Measurements from ENCODE around the gene GGT1. TPM values are rescaled to one million over a fixed set of nuclear protein-coding genes. Genes with fewer than 3 reads are reported as not detected.
A peak's percentile ranks its signal among the peaks of the same experiment; 100 is the strongest.

The GGT1 gene
- total RNA-seq, 1 experiment from 2014 or later, result 2.2 TPM

DNA sequence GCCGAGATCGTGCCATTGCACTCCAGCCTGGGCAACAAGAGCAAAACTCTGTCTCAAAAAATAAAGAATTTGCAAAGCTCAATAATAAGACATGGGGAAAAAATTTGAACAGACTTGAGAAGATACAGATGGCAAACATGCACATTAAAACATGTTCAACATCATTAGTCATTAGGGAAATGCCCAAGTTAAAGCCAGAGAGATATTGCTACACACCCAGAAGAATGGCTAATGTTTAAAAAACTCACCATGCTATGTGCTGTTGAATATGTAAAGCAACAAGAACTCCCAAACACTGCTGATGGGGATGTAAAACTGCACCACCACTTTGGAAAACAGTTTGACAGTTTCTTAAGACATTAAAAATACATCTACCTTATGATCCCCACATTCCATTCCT is 22.7 kb upstream of the GGT1 start:
- peaks cover 21% of the 10 kb centered on the region for H3K36me3 ChIP-seq
- H3K9me3 ChIP-seq, result no peaks in the 10 kb centered on the region
- DNase-seq, result no peak
- no peak overlapping the region for H3K4me3 ChIP-seq
- no peaks in the 10 kb centered on the region for H3K27me3 ChIP-seq

GRCh38 chr22:24582056-24582814 is 20.8 kb upstream of the GGT1 start:
- H3K36me3 ChIP-seq, result peaks cover 13% of the 10 kb centered on the region
- H3K27me3 ChIP-seq, result no peaks in the 10 kb centered on the region
- H3K9me3 ChIP-seq, result no peaks in the 10 kb centered on the region
- no peak overlapping the region for H3K4me3 ChIP-seq
- no peak for DNase-seq

- Histone ChIP-seq H3K4me3 (no peak overlapping the region), H3K9me3 (no peaks in the 10 kb centered on the region), H3K36me3 (peaks cover 3% of the 10 kb centered on the region), H3K27me3 (no peaks in the 10 kb centered on the region)
- no peak for DNase-seq
Measured at GRCh38 chr22:24583221-24584165, 19.5 kb upstream of the GGT1 start.

DNA sequence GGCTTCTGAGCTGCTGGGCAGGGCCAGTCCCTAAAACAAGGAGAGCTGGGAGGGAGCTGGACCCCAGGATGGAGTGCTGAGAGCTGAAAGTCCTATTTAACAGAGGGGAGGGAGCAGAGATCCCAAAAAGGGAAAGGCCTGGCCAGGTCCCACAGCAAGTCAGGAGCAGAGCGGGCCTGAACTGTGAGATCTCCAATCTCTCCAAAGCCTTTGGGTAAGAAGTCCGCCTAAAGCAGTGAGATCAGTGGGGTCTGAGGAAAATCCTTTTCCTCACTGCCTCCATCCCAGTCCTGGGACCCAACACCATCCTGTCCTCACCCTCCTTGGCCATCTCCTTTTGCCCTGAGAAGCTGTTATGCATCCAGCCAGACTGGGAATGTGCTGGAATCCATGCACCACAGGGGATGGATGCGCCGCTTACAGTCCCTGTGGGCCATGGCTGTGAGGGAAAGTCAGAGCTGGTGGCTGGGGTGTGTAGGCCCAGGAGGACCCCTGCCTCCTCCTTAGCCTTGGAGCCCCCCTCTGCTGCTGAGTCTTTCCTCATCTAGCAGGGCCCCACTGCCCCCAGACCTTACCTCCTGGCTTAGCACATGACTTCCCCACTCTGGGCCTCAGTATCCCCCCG is 18.7 kb upstream of the GGT1 start:
- Histone ChIP-seq H3K27me3 (no peaks in the 10 kb centered on the region), H3K36me3 (no peaks in the 10 kb centered on the region), H3K4me3 (no peak overlapping the region), H3K9me3 (no peaks in the 10 kb centered on the region)
- no peak for DNase-seq

DNA sequence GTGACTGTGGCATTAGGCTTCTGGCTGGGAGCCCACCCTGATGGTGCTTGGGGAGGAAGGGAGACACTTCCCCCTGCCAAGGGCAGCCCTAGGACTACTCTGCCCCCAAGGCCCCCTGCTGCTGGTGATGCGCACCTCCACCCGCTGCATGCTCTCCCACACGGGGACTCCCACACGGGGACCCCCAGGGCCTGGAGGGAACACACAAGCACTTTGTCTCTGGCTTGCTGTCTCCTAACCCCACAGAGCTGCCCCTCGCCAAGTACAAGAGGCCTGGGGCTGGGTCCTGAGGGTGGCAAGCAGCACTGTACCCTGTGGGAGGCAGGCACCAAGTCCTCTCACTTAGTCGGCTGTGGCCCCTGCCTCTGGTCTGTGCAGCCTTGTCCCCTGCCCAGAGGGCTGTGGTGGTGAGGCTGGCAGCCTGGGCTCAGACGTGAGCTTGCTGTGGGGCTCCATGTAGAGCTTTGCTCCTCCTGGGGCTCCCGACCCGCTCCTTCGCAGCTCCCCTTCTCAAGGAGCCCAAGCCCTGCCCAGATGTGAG is 18.1 kb upstream of the GGT1 start:
- DNase-seq, result no peak
- H3K9me3 ChIP-seq, result no peaks in the 10 kb centered on the region
- no peaks in the 10 kb centered on the region for H3K27me3 ChIP-seq
- no peak overlapping the region for H3K4me3 ChIP-seq
- H3K36me3 ChIP-seq, result no peaks in the 10 kb centered on the region

DNA sequence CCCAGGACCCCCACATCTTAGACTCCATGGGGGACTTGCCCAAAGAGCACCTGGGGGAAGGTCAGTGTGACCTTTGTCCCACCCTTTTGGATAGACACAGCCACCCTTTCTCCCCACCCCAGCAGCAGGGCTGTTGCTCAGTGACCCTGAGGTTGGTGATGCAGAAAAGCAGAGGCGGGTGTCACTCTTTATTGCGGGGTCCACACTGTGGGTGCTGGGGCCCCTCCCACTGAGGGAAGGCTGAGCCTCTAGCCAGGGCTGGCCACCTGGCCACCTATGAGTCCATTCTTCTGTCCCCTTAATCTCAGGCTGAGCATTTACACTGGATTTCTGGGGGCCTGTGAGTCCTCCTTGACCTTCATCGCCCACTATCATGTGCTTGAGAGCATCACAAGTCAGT is 17.5 kb upstream of the GGT1 start:
- Histone ChIP-seq H3K4me3 (no peak overlapping the region), H3K9me3 (no peaks in the 10 kb centered on the region), H3K36me3 (no peaks in the 10 kb centered on the region), H3K27me3 (no peaks in the 10 kb centered on the region)
- DNase-seq, result no peak

GRCh38 chr22:24585927-24586546 is 17.0 kb upstream of the GGT1 start:
- Histone ChIP-seq H3K9me3 (no peaks in the 10 kb centered on the region), H3K27me3 (no peaks in the 10 kb centered on the region), H3K4me3 (no peak overlapping the region), H3K36me3 (no peaks in the 10 kb centered on the region)
- no peak for DNase-seq

DNA sequence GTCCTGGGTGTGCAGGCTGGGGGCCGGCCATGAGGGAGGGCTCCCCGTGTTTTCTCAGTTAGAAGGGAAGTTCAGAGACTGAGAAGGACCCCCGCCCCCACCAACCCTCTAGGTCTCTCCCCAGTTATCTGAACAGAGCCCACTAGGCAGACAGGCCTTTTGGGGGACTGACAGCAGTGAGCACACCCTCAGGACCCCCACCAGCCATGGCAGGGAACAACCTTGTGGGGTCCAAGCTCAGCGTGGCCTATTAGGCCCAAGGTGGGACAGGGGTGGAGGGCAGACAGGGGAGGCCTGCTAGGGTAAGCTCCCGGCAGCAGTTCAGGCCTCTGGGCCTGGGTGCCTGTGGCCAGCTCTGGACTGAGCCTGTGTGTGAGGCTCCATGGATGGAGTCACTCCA is 15.7 kb upstream of the GGT1 start:
- Histone ChIP-seq H3K9me3 (no peaks in the 10 kb centered on the region), H3K27me3 (no peaks in the 10 kb centered on the region), H3K4me3 (no peak overlapping the region), H3K36me3 (no peaks in the 10 kb centered on the region)
- no peak for DNase-seq

DNA sequence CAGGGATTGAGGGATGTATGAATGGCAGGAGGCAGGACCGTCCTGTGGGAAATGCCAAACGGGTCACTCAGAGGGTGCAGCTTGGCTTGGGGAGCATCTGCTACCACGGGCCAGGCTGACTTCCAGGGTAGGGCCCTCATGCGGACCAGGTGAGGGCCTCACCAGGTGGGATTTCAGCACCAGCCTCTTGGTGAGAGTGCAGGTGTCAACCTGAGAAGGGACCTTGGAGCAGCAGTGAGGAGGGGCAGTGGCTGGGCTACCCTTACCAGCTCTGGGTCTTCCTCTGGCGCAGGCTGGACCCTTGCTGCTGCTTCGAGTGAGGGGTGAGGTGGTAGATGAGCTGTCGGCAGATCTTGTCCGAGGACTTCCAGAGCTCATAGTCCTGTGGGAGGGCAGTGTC is 15.0 kb upstream of the GGT1 start:
- Histone ChIP-seq H3K4me3 (no peak overlapping the region), H3K9me3 (no peaks in the 10 kb centered on the region), H3K27me3 (no peaks in the 10 kb centered on the region), H3K36me3 (no peaks in the 10 kb centered on the region)
- no peak for DNase-seq

DNA sequence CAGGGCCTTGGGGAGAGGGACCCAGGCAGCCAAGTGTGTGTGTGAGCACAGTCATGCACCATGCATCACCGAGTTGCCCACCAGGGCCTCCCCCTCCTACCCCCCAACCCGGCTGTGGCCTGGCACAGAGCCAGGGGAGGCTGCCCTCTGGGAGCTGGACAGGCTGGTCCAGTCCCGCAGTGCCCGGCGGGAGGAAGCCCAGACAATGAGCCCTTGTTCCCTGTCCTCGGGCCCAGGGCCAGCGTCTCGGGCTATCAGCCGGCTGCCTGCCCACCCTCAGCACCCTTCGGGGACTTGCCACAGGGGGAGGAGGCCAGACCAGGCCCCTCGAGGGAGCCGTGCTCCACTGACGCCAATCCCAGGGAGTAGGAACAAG is 14.6 kb upstream of the GGT1 start:
- Histone ChIP-seq H3K36me3 (no peaks in the 10 kb centered on the region), H3K27me3 (no peaks in the 10 kb centered on the region), H3K9me3 (no peaks in the 10 kb centered on the region), H3K4me3 (no peak overlapping the region)
- no peak for DNase-seq

GRCh38 chr22:24588757-24589481 is 14.1 kb upstream of the GGT1 start:
- DNase-seq, result no peak
- no peaks in the 10 kb centered on the region for H3K27me3 ChIP-seq
- H3K36me3 ChIP-seq, result no peaks in the 10 kb centered on the region
- H3K4me3 ChIP-seq, result no peak overlapping the region
- H3K9me3 ChIP-seq, result no peaks in the 10 kb centered on the region

DNA sequence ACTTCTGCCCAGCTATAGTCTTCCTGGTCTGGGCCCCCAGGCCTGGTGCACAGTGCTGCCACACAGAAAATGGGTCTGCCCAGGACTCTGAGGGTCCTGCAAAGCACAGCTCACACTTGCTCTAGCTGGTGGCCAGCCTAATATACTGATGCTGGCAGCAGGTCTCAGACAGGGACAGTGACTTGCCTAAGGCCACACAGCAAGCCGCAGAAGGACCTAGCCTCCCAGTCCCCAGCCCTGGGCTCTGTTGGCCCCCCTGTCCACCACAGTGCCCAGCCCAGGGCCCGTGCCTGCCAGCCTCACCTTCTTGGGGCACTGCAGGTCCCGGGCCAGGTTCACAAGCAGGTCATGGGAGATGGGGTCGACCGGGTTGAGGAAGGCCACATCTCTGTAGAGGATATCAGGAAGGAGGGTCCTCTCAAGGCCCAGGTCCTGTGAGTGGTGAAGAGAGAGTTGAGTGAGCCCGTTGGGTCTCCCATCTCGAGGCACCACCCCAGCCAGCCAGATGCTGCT is 13.4 kb upstream of the GGT1 start:
- no peaks in the 10 kb centered on the region for H3K36me3 ChIP-seq
- H3K27me3 ChIP-seq, result no peaks in the 10 kb centered on the region
- H3K9me3 ChIP-seq, result no peaks in the 10 kb centered on the region
- no peak for DNase-seq
- no peak overlapping the region for H3K4me3 ChIP-seq

DNA sequence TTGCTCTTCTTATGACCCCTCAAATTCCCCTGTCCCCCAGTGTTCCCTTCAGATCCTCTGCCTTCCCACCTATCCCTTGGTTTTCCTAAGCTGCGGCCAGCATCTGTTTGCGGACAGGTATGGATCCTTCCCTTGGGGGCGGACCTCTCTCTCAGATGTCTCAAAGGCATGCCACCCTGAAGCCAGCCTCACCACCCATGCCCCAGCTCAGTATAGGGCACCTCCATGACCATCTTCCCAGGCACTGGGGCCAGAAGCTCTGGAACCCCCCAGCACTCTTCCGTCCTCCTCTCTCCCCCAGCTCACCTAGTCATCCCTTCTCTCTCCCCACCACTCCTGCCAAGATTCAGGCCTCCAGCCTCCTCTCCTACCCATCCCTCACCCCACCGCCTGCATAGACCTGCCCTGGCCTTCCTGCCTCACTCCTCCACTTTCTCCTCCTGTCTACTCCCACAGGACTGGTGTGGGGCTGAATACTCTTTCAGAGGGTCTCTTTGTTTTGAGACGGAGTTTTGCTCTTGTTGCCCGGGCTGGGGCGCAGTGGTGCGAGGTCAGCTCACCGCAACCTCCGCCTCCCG is 12.3 kb upstream of the GGT1 start:
- DNase-seq, result no peak
- Histone ChIP-seq H3K4me3 (no peak overlapping the region), H3K36me3 (no peaks in the 10 kb centered on the region), H3K9me3 (no peaks in the 10 kb centered on the region), H3K27me3 (no peaks in the 10 kb centered on the region)

GRCh38 chr22:24591286-24591830 is 11.6 kb upstream of the GGT1 start:
- DNase-seq, result no peak
- Histone ChIP-seq H3K9me3 (no peaks in the 10 kb centered on the region), H3K36me3 (no peaks in the 10 kb centered on the region)

GRCh38 chr22:24592058-24592850 is 10.7 kb upstream of the GGT1 start:
- peak; percentile 52 for DNase-seq
- no peaks in the 10 kb centered on the region for H3K36me3 ChIP-seq
- peak overlapping the region; percentile 63 for H3K4me3 ChIP-seq
- no peaks in the 10 kb centered on the region for H3K27me3 ChIP-seq
- H3K9me3 ChIP-seq, result no peaks in the 10 kb centered on the region

More at GRCh38 chr22:24591286-24591830, 11.6 kb upstream of the GGT1 start:
- Histone ChIP-seq H3K27me3 (no peaks in the 10 kb centered on the region), H3K4me3 (no peak overlapping the region)

Data from MG63 (cell line).